ENCODE results near the gene MINAR2. TPM values are rescaled to one million over a fixed set of nuclear protein-coding genes. Genes with fewer than 3 reads are reported as not detected.

MINAR2 gene
- total RNA-seq, 4 donors from 2014 or later, result not detected

GRCh38 chr5:129771058-129771838, 23.4 kb downstream of the MINAR2 start:
- H3K4me3 ChIP-seq, result no peak overlapping the region
- H3K36me3 ChIP-seq, result no peaks in the 10 kb centered on the region
- H3K27me3 ChIP-seq, result no peaks in the 10 kb centered on the region
- no peak overlapping the region for H3K27ac ChIP-seq
- WGBS, 2 donors, result 34 to 38% methylated on average over 9 of the region's 9 CpGs
- peaks cover 0 to 3% (median 0%) of the 10 kb centered on the region in 4 donors for H3K4me1 ChIP-seq
- TF ChIP-seq POLR2A (IDR thresholded peaks at IDR 0.05) (no peak), CTCF (IDR thresholded peaks at IDR 0.05) (peak; percentile 57 to 70 (median 64)), EP300 (IDR thresholded peaks at IDR 0.05) (no peak)
- no peaks in the 10 kb centered on the region for H3K9me3 ChIP-seq
- peak in 1 of 2 donors; percentile 56 for DNase-seq (ENCODE audit: low spot score in 2 of 2)

GRCh38 chr5:129773376-129773775, 25.5 kb downstream of the MINAR2 start:
- H3K4me1 ChIP-seq, result peaks cover 0 to 3% (median 0%) of the 10 kb centered on the region in 4 donors
- TF ChIP-seq EP300 (IDR thresholded peaks at IDR 0.05), result no peak
- no peak for TF ChIP-seq CTCF (IDR thresholded peaks at IDR 0.05)
- TF ChIP-seq POLR2A (IDR thresholded peaks at IDR 0.05), result no peak
- H3K4me3 ChIP-seq, result no peak overlapping the region
- H3K36me3 ChIP-seq, result no peaks in the 10 kb centered on the region
- DNase-seq (ENCODE audit: low spot score in 2 of 2), result no peak
- H3K27me3 ChIP-seq, result no peaks in the 10 kb centered on the region
- WGBS, 2 donors, result 91 to 94% methylated on average over 5 of the region's 5 CpGs
- no peak overlapping the region for H3K27ac ChIP-seq
- peaks cover 0 to 3% (median 0%) of the 10 kb centered on the region in 4 donors for H3K9me3 ChIP-seq

- 84 to 87% methylated on average over 2 of the region's 2 CpGs for WGBS, 2 donors
- Histone ChIP-seq H3K27ac (no peak overlapping the region), H3K36me3 (no peaks in the 10 kb centered on the region)
These were observed 33.7 kb downstream of the MINAR2 start for GRCh38 chr5:129781594-129781993.

GRCh38 chr5:129803403-129803802, 55.5 kb downstream of the MINAR2 start:
- no peaks in the 10 kb centered on the region for H3K4me1 ChIP-seq
- no peak for TF ChIP-seq EP300 (IDR thresholded peaks at IDR 0.05)
- no peak for TF ChIP-seq CTCF (IDR thresholded peaks at IDR 0.05)
- no peak for TF ChIP-seq POLR2A (IDR thresholded peaks at IDR 0.05)
- peaks cover 0 to 20% (median 1%) of the 10 kb centered on the region in 4 donors for H3K9me3 ChIP-seq
- no peak overlapping the region for H3K27ac ChIP-seq
- no peaks in the 10 kb centered on the region for H3K27me3 ChIP-seq
- no peaks in the 10 kb centered on the region for H3K36me3 ChIP-seq
- DNase-seq (ENCODE audit: low spot score in 2 of 2), result no peak
- 87% methylated on average over 4 of the region's 5 CpGs for WGBS, 2 donors
- no peak overlapping the region for H3K4me3 ChIP-seq

More at GRCh38 chr5:129781594-129781993, 33.7 kb downstream of the MINAR2 start:
- no peaks in the 10 kb centered on the region for H3K4me1 ChIP-seq
- DNase-seq (ENCODE audit: low spot score in 2 of 2), result no peak
- no peaks in the 10 kb centered on the region for H3K27me3 ChIP-seq
- no peak for TF ChIP-seq CTCF (IDR thresholded peaks at IDR 0.05)
- no peak for TF ChIP-seq EP300 (IDR thresholded peaks at IDR 0.05)
- TF ChIP-seq POLR2A (IDR thresholded peaks at IDR 0.05), result no peak
- H3K9me3 ChIP-seq, result peaks cover 0 to 4% (median 0%) of the 10 kb centered on the region in 4 donors
- no peak overlapping the region for H3K4me3 ChIP-seq

- H3K4me3 ChIP-seq, result no peak overlapping the region
- TF ChIP-seq POLR2A (IDR thresholded peaks at IDR 0.05), result no peak
- no peak for TF ChIP-seq CTCF (IDR thresholded peaks at IDR 0.05)
- no peak for TF ChIP-seq EP300 (IDR thresholded peaks at IDR 0.05)
- H3K27me3 ChIP-seq, result no peaks in the 10 kb centered on the region
- WGBS, 2 donors, result 57 to 66% methylated on average over 6 of the region's 7 CpGs
- no peak overlapping the region for H3K27ac ChIP-seq
- DNase-seq (ENCODE audit: low spot score in 2 of 2), result no peak
- H3K36me3 ChIP-seq, result no peaks in the 10 kb centered on the region
- H3K4me1 ChIP-seq, result no peaks in the 10 kb centered on the region
- peaks cover 0 to 7% (median 1%) of the 10 kb centered on the region in 4 donors for H3K9me3 ChIP-seq
These were observed 56.8 kb downstream of the MINAR2 start for GRCh38 chr5:129804705-129805104.

Data from tibial nerve (tissue), 4 donors.